OCI-LY1 (cell line): ENCODE measurements around the gene PEX12.

Experiments used
- H2AFZ ChIP-seq: fragments of 200-600 bp; sonication (generic), shearing (Covaris generic); 2 replicates; pipeline ENCODE4 v1.6.0; 2014; ENCODE audit warnings: antibody characterized with exemption, mild to moderate bottlenecking, low read length
- H3F3A ChIP-seq: fragments of 200-600 bp; sonication (generic), shearing (Covaris generic); 2 replicates; pipeline ENCODE4 v1.6.0; 2014; ENCODE audit warnings: mild to moderate bottlenecking, antibody characterized with exemption, low read length, moderate library complexity; ENCODE audit not compliant: insufficient read depth
- H3K27ac ChIP-seq: fragments of 200-600 bp; sonication (generic); 2 replicates; pipeline ENCODE4 v1.5.1; 2014; ENCODE audit warnings: low read length, mixed run types, mild to moderate bottlenecking, low read depth; ENCODE audit not compliant: poor library complexity, severe bottlenecking
- H3K27me3 ChIP-seq: fragments of 200-600 bp; sonication (generic); 2 replicates; pipeline ENCODE4 v1.6.0; 2014; ENCODE audit warnings: antibody characterized with exemption, mild to moderate bottlenecking, low read length, moderate library complexity; ENCODE audit not compliant: insufficient read depth
- H3K36me3 ChIP-seq: fragments of 200-600 bp; sonication (generic); 2 replicates; pipeline ENCODE4 v1.6.1; 2014; ENCODE audit warnings: mild to moderate bottlenecking, antibody characterized with exemption, low read length, moderate library complexity, mixed read lengths; ENCODE audit not compliant: insufficient read depth
- H3K4me1 ChIP-seq: fragments of 200-600 bp; sonication (generic); 2 replicates; pipeline ENCODE4 v1.5.1; 2014; ENCODE audit warnings: mild to moderate bottlenecking, low read length, moderate library complexity; ENCODE audit not compliant: insufficient read depth, severe bottlenecking
- H3K4me2 ChIP-seq: fragments of 200-600 bp; sonication (generic), shearing (Covaris generic); 2 replicates; pipeline ENCODE4 v1.6.1; 2014; ENCODE audit warnings: low read length
- H3K4me3 ChIP-seq: fragments of 200-600 bp; sonication (generic); 2 replicates; pipeline ENCODE4 v1.5.1; 2014; ENCODE audit warnings: low read length, low read depth, mild to moderate bottlenecking, mixed read lengths; ENCODE audit not compliant: poor library complexity, severe bottlenecking
- H3K79me2 ChIP-seq: fragments of 200-600 bp; shearing (Covaris generic); 2 replicates; pipeline ENCODE4 v1.6.1; 2016; ENCODE audit warnings: mixed run types, low read length, mixed read lengths; ENCODE audit not compliant: insufficient read depth
- H3K9ac ChIP-seq: fragments of 200-600 bp; sonication (generic), shearing (Covaris generic); 2 replicates; pipeline ENCODE4 v1.6.1; 2014; ENCODE audit warnings: mild to moderate bottlenecking, low read length, mixed read lengths
- H3K9me2 ChIP-seq: fragments of 200-600 bp; sonication (generic), shearing (Covaris generic); 2 replicates; pipeline ENCODE4 v1.6.1; 2014; ENCODE audit warnings: low read depth, mild to moderate bottlenecking, low read length, mixed read lengths
- H3K9me3 ChIP-seq: fragments of 200-600 bp; shearing (Covaris generic); 2 replicates; pipeline ENCODE4 v1.6.1; 2014; ENCODE audit warnings: low read length, mixed read lengths
- H4K20me1 ChIP-seq: fragments of 200-600 bp; sonication (generic), shearing (Covaris generic); 2 replicates; pipeline ENCODE4 v1.6.0; 2016; ENCODE audit warnings: mild to moderate bottlenecking, low read length; ENCODE audit not compliant: insufficient read depth
- EZH2 ChIP-seq: fragments of 200-600 bp; sonication (generic), shearing (Covaris generic); IDR thresholded peaks from 2 replicates; pipeline ENCODE4 v1.8.0; 2017; ENCODE audit warnings: borderline replicate concordance, mixed run types, mild to moderate bottlenecking, antibody characterized with exemption, low read length, moderate library complexity, mixed read lengths
- TF ChIP-seq, protein P1 (sequence below): fragments of 200-600 bp; sonication (generic), shearing (Covaris generic); IDR thresholded peaks from 2 replicates; pipeline ENCODE4 v1.5.1; 2017; ENCODE audit warnings: mild to moderate bottlenecking, antibody characterized with exemption, low read length, moderate library complexity, mixed read lengths

Gene PEX12

DNA sequence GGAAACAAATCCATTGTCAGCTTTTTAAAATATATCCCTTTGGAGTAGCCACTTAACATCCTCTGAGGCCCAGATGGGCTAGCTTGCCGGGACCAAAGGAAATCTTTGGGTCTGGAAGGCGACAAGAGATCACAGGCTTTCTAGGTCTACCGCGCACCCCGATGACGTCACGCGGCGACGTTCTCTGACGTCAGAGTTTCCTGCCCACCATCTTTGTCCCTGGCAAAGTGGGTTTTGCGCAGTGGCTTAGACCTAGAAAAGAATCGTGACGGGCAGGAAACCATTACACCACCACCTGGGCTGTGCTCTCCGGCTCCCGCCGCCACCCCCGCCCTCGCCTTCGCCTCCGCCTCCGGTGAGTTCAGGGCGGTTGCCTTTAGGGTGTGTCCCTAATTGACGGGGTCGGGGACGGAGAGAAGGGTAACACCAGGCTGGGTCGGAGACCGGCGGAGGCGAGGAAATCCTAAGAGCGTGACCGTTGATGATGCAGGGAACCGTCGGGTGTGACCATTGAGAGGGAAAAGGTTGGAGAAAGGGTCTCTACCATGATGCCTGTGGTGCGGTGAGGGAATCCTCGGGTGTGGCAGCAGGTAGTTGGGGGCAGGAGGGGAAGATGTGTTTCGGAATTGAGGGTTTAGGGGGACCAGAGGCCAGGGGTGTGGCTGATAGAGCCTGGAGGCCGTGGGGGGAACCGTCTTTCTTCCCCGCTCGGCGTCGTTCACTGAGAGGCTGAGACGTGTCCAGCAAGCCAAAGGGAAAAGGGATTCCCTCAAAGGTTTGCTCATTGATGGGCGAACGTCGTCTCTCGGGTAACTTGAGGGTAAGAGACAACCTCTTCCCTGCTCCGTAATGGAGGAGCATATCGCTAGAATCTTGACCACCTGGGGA lies 8.9 kb upstream of the PEX12 start, which contains the start of gene AP2B1:
AP2B1 (plus strand) TSS at position 249 of the 888 bp plus-strand sequence. CDS start 6,709 bp downstream, outside the sequence.
- Histone ChIP-seq H3K9me2 (no peaks in the 10 kb centered on the region), H3F3A (no peaks in the 10 kb centered on the region), H3K27ac (peak within 1 kb of the TSS; percentile 50), H3K4me2 (peak within 1 kb of the TSS; percentile 95), H3K4me3 (peak within 1 kb of the TSS; percentile 89), H3K4me1 (peaks cover 25% of the 10 kb centered on the region), H3K9me3 (no peaks in the 10 kb centered on the region), H3K36me3 (no peaks in the 10 kb centered on the region), H3K9ac (peak within 1 kb of the TSS; percentile 89), H4K20me1 (no peaks in the 10 kb centered on the region), H3K27me3 (no peaks in the 10 kb centered on the region), H3K79me2 (peaks cover 36% of the 10 kb centered on the region), H2AFZ (peak within 1 kb of the TSS; percentile 61)
- TF ChIP-seq, protein P1, sequence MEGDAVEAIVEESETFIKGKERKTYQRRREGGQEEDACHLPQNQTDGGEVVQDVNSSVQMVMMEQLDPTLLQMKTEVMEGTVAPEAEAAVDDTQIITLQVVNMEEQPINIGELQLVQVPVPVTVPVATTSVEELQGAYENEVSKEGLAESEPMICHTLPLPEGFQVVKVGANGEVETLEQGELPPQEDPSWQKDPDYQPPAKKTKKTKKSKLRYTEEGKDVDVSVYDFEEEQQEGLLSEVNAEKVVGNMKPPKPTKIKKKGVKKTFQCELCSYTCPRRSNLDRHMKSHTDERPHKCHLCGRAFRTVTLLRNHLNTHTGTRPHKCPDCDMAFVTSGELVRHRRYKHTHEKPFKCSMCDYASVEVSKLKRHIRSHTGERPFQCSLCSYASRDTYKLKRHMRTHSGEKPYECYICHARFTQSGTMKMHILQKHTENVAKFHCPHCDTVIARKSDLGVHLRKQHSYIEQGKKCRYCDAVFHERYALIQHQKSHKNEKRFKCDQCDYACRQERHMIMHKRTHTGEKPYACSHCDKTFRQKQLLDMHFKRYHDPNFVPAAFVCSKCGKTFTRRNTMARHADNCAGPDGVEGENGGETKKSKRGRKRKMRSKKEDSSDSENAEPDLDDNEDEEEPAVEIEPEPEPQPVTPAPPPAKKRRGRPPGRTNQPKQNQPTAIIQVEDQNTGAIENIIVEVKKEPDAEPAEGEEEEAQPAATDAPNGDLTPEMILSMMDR, result no peak
- no peak for TF ChIP-seq EZH2

DNA sequence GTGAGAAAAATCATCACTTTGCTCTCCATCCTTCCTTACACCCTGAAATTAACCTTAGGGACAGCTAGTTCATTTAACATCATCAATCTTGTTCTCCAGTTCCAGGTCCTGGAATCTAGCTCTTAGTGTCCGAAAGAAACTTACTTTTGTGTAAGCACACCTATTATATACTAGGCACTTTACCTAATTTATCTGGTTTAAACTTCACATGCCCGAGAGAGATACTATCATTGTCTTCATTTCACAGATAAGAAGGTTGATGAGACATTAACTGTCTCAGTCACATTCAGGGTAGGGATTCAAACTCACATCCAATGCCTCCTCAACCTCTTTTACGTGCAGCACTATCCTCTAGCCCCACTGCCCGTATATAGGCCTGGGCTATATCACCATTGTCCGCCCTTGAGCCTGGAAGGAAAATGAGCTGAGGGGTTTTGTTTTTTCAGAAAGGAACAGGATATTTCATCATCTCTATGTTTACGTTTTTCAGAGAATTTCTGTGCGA lies 8.2 kb upstream of the PEX12 start:
- Histone ChIP-seq H3K4me1 (peaks cover 25% of the 10 kb centered on the region), H4K20me1 (no peaks in the 10 kb centered on the region), H3K9me2 (no peaks in the 10 kb centered on the region), H3K27ac (peak overlapping the region; percentile 50), H3F3A (no peaks in the 10 kb centered on the region), H3K4me3 (peak overlapping the region; percentile 89), H3K9me3 (no peaks in the 10 kb centered on the region), H3K27me3 (no peaks in the 10 kb centered on the region), H3K79me2 (peaks cover 31% of the 10 kb centered on the region), H3K36me3 (no peaks in the 10 kb centered on the region), H2AFZ (peak overlapping the region; percentile 31), H3K9ac (peak overlapping the region; percentile 89; the same call in 1 of the 2 replicates), H3K4me2 (peak overlapping the region; percentile 95)
- TF ChIP-seq, protein P1, result no peak
- no peak for TF ChIP-seq EZH2

DNA sequence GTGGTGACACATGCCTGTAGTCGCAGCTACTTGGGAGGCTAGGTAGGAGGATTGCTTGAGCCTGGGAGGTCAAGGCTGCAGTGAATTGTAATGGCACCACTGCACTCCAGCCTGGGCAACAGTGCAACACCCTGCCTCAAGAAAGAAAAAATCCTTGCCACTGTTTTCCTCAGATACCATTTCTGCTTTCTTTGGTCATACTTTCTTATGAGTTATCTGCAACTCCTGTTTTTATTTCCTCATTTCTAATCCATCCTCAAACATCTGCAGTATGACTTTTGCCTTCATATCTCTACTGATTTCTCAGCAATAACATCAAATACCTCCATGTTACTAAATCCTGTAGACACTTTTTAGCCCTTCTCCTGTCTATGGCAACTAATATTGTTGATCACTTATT lies 5.7 kb upstream of the PEX12 start:
- no peak overlapping the region for H2AFZ ChIP-seq
- peaks cover 27% of the 10 kb centered on the region for H3K4me1 ChIP-seq
- H3F3A ChIP-seq, result no peaks in the 10 kb centered on the region

More for the DNA sequence above, 5.7 kb upstream of the PEX12 start:
- Histone ChIP-seq H3K9me2 (no peaks in the 10 kb centered on the region), H3K9me3 (no peaks in the 10 kb centered on the region), H4K20me1 (no peaks in the 10 kb centered on the region), H3K36me3 (no peaks in the 10 kb centered on the region), H3K4me2 (no peak overlapping the region), H3K27me3 (no peaks in the 10 kb centered on the region), H3K79me2 (peaks cover 12% of the 10 kb centered on the region), H3K27ac (no peak overlapping the region), H3K4me3 (no peak overlapping the region), H3K9ac (no peak overlapping the region)
- TF ChIP-seq, protein P1, result no peak
- TF ChIP-seq EZH2, result no peak
